Stimulated activated CD4-positive, alpha-beta T cell treated with anti-CD3 and anti-CD28 coated beads, TNF-alpha, amount 100 ng/mL, for 1 hour (primary cell): ENCODE results near the gene PDCL2.
"Not testable (repeated sequence)": the region's sequence is repeated elsewhere in the genome, so short reads cannot be mapped to it uniquely, and the experiment has no call there.

Experiments
- DNase-seq, 3 donors: peaks; one replicate each; pipeline ENCODE4 v3.0.0-alpha.2; 2020; ENCODE audit warnings: low read depth in 3 of 3, low spot score in 1 of 3

The PDCL2 gene, protein sequence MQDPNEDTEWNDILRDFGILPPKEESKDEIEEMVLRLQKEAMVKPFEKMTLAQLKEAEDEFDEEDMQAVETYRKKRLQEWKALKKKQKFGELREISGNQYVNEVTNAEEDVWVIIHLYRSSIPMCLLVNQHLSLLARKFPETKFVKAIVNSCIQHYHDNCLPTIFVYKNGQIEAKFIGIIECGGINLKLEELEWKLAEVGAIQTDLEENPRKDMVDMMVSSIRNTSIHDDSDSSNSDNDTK

DNA sequence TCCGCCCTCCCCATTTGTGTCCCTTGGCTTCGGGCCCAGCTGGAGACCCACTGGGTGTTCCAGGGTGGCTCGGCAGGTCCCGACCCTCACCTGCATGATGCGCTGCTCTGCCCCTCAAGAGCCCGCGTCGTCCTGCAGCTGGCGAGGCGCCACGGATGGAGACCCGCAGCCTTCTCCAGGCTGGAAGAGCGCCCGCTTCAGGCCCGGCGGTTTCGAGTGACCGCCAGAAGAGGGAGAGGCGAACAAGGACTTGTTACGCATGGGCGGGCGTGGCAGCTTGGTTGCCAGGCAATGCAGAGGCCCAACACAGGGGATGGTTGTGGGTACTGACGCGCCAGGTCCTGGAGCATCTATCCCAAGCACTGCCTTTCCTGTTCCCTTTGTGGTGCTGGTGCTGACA lies at the start of gene PDCL2:
PDCL2 (minus strand) TSS at position 232 of the 400 bp plus-strand sequence; CDS start at position 96, 136 bp downstream.
- no peak for DNase-seq

DNA sequence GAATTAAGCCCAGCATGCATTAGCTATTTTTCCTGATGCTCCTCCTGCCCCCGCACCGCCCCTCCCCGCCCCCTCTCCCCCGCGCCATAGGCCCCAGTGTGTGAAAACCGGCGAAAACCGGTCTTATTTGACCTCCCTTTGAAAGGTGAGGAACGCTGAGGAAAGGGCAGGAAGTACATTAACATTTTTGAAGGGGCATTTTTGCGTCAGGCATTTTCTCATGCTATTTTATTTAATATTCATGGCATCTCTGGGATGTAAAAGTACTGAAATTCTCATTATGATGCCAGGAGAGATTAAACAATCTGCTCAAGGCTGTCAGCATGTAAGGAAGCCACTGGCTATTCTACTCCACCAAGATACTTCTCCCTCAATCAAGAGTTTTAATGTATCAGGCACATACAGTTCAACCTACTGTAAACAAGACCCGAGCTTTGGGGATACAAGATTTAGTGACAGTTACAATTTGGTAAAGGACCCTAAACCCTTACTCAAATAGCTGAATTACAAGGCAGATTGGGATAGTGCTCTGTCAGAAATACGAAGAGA lies 45.3 kb upstream of the PDCL2 start:
- no peak for DNase-seq

DNA sequence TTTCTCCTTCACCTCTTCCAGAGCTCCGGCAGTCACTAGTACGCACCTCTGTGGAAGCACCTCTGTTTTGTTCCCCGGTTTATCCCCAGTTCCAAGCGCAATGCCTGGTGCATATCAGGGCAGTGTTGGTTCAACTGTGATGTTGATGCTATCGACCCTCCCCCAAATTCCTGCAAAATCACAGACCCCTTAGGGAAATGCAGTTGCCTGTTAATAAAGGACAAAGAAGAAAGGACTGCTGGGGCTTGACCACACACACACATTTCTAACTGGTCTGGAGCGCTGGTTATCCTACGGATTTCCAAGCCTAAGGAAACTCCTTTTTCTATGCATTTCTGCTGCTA lies 44.6 kb upstream of the PDCL2 start:
- no peak for DNase-seq

DNA sequence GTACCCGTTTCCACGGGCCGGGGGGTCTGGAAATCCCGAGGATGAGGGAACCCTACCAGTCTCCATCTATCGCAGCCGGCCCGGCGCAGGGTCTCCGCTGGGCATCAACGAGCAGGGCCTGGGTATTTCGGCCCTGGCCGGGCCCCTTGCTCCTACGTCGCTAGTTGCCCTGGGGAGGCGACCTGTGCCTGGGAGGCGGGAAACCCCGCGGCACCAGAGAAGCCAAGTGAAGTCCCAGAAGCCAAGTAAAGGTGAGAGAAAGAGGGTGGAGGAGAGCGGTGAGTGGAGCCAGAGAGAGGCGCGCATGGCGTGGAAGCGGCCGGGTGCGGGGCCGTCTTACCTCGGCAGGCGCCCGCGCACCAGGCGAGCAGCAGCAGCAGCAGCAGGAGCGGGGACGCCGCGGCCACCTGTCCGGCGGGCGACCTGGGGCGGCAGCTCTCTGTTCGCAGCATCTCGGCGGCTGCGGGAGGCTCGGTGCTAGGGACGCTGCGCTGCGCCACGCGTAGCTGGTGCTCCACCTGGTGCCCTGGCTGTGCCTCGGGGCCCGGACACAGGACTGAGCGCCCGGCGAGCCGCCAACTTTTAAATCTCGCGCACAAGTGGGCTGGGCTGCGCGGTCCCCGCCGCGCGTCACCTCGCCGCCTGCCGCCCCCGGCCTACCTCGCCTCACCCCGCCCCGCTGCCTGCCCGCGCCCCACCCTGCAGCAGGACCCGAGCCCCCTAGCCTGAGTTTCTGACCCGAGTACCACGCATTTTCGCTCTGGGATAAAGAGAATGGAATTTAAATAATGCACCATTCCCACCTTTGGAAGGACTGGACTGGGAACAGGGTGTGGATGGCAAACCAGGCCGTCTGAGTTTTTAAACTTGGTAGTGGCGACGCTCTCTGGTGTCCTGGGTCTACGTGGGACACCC lies 44.0 kb upstream of the PDCL2 start, which contains the start of gene NMU:
NMU (minus strand) TSS at position 558 of the 915 bp plus-strand sequence; CDS start at position 452, 106 bp downstream.
- no peak for DNase-seq

DNA sequence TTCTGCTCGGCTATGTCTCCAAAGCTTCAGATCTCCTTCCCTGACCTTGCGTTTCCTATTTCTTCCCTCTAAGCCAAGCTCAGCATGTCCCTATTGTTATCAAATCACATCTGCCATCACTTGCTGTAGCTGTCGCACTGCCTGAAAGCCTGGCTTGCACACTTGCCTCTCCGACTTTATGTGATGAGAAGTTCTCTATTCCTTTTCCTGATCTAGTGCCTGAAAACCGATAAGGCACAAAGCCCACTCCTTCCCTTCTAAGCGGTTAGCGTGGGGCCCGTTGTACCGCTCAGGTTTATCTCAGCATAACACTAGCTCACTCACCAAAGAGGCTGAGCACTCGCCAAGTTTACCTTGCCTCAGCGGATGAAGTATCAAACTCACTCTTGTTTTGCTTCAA lies 43.2 kb upstream of the PDCL2 start:
- no peak for DNase-seq

DNA sequence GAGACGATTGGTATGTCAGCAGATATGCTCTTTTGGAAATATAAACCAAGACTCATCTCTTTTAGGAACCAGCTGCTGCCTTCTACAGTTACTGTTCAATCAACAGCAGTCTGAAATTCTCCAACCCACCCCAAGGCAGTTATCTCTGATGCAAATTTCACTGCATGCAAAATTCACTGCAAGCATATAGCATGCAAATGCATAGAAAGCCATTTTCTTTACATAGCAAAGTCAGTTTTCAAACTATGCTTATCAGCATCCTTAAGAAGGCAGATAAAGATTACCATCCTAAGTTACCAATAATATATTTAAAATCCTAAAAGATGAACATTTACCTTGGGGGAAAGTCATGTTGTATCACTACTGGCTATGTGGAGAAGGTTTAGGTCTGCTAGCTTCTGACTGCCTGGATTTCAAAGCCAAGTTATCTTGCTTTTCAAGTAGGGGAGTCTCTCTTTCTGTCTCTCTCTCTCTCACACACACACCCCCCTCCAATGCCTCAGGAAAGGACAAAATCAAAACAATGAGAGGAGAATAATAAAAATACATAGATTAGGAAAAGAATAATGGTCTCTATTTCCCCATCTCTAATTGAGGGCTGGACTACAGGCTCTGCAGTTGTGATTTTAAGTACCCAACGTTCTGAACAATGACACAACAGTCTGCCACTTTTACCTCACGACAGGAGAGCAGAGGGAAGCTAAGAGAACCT lies 42.5 kb upstream of the PDCL2 start:
- DNase-seq = no peak

DNA sequence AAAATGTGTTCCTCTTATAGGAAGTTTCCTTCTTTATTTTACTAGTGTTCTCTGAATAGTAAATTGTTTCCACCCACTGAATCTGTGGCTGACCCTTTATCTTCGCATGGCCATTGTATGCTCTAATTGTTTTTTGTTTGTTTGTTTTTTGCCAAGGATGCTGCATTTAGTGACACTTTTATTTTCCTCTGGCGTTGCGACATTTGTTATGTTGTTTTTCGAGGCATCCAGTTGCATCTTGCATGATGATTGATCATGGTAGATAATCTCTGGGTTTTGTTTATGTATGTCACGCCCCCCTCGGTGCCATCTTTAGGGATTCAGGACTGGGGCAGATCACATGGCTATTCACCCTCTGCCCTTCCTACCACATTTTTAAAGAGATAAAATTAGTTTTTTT lies 41.9 kb upstream of the PDCL2 start:
- DNase-seq = no peak

DNA sequence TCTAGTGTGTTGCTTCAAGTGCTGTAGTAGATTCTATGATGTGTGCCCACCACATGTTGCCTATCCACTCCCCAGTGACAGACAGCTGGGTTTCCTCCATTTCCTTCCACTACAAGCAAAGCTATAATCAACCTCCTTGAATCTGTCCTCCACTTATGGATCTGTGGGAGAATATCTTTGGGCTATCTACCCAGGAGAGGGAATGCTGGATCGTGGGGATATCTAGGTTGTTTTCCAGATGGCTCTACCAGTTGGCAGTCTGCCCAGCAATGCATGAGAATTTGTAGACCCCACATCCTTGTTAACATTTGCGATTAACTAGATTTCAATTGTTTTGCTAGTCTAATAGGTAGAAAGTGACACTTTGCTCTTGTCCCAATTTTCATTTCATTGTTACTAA lies 33.8 kb upstream of the PDCL2 start:
- DNase-seq = no peak

DNA sequence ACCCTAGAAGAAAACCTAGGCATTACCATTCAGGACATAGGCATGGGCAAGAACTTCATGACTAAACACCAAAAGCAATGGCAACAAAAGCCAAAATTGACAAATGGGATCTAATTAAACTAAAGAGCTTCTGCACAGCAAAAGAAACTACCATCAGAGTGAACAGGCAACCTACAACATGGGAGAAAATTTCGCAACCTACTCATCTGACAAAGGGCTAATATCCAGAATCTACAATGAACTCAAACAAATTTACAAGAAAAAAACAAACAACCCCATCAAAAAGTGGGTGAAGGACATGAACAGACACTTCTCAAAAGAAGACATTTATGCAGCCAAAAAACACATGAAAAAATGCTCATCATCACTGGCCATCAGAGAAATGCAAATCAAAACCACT lies 32.0 kb upstream of the PDCL2 start:
- DNase-seq = not testable (repeated sequence)

DNA sequence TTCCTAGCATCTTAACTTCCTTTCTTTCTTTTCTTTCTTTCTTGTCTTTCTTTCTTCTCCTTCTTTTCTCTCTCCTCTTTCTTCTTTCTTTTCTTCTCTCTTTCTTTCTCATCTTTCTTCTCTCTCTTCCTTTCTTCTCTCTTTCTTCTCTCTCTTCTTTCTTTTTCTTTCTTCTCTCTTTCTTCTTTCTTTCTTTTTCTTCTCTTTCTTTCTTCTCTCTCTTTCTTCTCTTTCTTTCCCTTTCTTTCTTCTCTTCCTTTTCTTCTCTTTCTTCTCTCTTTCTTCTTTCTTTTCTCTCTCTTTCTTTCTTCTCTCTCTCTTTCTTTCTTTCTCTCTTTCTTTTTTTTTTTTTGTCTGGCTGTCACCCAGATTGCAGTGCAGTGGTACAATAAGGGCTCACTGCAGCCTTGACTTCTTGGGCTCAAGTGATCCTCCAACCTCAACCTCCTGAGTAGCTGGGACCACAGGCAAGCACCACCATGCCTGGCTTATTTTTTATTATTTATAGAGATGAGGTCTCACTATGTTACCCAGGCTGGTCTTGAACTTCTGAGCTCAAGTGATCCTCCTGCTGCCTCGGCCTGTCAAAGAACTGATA lies 26.6 kb upstream of the PDCL2 start:
- DNase-seq = no peak

DNA sequence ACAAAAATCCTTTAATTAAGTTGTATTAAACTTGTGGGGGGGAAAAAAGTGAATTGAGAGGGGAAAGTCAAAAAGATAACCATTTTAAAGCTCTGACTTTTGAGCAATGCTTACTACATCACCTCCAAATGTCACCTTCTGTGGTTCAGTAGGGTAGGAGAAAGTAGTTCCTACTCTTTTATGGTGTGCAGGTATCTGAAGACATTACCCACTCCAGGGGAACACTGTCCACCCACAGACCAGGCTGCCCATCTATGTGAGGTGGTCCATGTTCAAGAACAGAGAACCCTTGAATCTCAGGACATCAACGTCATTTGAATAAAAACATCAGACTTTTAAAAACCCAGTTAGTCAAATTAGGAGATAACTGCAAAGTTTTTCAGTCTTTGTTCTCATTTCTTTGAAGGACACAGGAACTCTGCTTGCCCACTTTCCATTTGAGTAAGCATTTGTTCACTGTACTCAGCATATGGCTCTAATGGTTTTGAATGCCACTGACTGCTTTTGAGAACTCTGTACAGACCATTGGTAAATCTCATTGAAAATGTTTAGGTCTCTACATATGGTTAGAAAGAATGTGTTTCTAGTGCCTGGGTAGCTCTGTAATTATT lies 25.6 kb upstream of the PDCL2 start:
- no peak for DNase-seq

DNA sequence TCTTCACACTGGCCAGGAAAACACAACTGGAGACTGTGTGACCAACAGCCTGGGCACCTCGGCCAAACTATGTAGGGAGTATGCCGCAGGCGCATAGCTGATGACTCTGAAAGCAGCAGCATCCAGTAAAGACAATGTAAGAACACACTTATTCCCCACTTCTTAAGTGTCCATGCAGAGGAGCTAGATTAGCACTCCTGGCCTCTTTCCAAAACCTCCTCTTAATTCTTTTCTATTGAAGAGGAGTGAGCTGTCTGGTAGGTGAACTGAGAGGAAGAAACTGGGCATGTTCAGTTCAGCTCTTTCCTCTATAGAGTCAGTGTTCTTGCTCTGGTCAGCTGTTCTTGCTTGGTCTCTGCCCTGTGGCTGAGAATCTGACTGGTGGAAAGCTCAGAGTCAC lies 23.0 kb upstream of the PDCL2 start:
- no peak for DNase-seq

DNA sequence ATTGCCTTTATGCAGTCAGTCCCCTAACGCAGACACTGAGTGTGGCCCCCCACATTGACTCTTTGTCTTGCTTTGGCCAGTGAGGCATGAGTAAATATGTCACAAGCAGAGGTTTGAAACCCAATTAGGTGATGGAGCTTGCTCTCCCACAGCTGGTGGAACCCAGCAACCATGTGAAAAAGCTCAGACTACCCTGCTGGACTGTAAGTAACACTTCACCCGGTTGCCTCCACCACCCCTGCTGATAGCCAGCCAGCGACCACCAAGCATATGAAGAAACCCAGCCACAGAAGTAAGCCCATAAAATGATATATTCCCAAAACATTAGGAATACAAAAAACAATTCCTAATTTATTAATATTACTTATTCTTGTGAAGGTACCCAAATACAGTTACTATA lies 21.6 kb upstream of the PDCL2 start:
- no peak for DNase-seq

DNA sequence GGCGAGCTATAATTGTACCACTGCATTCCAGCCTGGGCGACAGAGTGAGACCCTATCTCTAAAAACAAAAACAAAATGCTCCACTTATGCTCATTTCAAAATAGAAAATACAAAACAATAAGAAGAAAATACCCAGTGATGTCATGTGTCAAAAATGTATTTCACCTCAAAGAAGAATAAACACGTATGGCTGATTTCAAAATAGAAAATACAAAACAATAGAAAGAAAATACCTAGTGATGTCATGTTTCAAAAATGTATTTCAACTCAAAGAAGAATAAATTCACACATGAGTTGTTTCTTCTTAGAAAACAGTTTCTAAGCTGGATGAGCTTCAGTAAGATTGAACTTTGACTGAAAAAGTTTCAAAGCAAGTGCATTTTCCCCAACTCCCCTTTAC lies 20.3 kb upstream of the PDCL2 start:
- DNase-seq = no peak

DNA sequence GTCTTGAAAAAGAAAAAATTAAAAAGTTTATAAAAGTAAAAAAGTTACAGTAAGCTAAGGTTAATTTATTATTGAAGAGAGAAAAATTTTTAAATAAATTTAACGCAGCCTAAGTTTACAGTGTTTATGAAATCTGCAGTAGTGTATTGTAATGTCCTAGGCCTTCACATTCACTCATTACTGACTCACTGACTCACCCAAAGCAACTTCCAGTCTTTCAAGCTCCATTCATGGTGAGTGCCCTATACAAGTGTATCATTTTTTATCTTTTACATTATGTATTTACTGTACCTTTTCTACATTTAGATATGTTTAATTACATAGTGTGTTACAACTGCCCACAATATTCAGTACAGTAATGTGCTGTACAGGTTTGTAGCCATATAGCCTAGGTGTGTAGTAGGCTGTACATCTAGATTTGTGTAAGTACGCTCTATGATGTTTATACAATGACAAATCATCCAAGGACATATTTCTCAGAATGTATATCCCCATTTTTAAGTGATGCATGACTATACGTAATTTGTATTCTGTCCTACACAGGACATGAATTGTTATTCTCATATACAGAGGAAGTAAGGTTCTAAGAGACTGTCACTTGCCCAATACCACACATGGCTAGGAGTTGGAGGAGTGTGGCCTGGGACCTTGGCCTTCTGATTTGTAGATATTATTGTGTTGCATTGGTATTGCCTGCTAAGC lies 19.5 kb upstream of the PDCL2 start:
- no peak for DNase-seq

DNA sequence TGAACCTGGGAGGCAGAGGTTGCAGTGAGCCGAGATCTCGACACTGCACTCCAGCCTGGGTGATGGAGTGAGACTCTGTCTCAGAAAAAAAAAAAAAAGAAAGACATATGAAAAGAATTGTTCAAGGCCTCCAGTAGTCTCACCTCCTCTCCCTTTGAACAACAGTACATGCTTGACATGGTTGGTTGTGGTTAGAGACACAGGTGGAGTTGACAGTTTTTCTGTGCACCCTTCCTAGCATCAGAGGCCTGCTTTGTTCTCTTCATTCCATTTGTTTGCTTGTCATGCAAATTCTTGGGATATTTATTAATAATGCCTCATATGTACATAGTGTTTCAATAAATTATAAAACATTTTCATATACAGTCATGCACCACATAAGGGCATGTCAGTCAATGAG lies 18.3 kb upstream of the PDCL2 start:
- no peak for DNase-seq

DNA sequence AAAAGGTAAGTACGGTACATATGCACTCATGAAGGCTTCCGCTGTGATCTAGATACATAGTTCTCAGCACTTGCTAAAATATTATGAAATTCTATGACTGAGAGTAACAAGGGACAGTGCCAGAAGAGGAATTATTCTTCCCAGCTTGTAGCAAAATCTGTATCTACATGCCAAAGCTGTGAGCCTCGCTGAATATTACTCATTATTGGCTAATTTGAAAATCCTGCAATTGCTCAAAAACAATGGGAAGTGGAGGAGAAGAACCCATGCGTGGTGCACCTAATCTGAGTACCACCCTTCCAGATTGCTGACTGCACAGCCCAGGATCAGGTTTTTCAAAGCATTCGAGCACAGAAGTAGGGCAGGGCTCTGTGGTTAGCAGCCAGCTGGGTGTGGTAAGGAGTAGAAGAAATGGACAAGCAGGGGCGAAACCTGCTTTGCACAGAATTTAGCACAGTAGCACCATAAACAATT lies 17.4 kb upstream of the PDCL2 start:
- DNase-seq = no peak

DNA sequence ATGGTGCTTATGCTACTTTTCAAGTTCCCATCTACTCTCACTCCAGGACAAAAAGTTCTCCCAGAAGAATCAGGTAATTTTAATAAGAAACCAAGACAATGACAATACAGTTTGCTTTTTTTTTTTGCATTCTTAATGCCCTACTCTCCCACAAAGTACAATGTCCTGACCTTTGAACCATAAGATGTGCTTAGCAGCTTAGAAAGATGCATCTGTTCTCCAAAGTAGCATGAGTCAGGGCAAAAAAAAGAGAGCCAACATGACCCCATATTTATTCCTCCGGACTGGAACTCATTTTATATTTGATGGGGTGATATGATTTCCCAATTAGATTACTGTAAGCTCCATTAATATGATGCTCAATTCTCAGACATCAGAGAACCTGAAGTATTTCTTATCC lies 16.5 kb upstream of the PDCL2 start:
- DNase-seq = no peak

DNA sequence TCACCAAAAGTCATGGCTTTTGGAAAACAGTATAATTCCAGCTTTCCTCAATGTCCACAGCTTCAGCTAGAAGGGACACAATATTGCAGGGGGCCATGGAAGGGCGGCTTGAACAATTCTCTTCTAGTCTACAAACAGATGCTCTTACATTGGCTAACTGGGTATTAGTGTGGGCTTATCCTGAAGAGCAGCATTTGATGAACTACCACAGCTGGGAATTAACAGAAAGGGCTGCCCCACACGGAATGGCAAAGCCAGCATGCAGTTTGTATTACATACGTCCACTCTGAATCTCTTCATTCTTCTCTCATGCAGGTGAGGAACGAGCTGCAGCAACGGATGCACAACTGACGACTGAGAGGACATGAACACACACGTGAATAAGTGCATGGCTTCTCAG lies 13.0 kb upstream of the PDCL2 start:
- DNase-seq = no peak

DNA sequence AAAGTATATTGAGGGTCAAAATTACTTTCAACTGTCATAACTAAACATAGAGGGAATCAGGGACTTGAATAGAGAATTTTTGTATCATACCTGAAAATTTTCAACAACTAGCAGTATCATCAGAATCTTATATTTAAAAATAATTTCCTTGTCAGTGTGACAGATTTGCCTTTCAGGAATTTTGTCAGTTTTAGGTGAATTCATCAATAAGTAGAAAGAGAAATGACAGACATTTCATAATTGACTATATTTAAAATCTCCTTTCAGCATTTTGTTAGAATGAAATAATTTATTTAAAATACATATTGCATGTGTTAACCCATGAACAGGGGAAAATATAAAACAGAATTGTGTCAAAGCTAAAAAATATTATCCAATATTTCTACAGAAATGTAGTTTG lies 8.6 kb upstream of the PDCL2 start:
- no peak for DNase-seq
